Measurements from ENCODE around the gene VSIG8. TPM values are rescaled to one million over a fixed set of nuclear protein-coding genes. Genes with fewer than 3 reads are reported as not detected.
A peak's percentile ranks its signal among the peaks of the same experiment; 100 is the strongest.

The VSIG8 gene
- total RNA-seq, 1 experiment from 2014 or later, result not detected

DNA sequence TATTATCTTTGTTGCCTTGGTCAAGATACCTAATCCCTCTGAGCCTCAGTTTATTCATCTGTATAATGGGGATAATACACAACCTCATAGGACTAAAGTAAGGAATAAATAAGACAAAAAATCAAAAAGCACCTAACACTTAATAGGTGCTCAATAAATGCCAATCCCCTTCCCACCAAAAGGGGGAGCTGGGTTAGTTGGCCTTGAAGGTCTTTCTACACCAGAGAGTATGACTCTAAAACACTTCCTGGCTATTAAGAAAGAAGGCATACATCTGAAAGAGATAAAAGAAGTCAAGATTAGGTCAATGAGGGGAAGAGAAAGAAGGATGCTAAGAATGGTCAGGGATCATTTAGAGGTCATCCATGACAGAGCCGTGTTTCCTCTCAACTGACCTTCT is 11.1 kb downstream of the VSIG8 start:
- Histone ChIP-seq H3K9ac (ENCODE audit: low read length) (no peak overlapping the region), H3K4me1 (ENCODE audit: control insufficient read depth in 1 of 2, insufficient read depth in 2 of 2, low read length in 2 of 2) (peaks cover 14 to 45% of the 10 kb centered on the region in 2 experiments), H3K9me2 (ENCODE audit: insufficient read depth) (no peaks in the 10 kb centered on the region), H2AFZ (ENCODE audit: low read depth, low read length, poor library complexity, severe bottlenecking) (no peak overlapping the region), H3K27me3 (ENCODE audit: insufficient read depth, low read length) (no peaks in the 10 kb centered on the region), H3K27ac (ENCODE audit: low read depth, low read length) (no peak overlapping the region), H3K4me2 (ENCODE audit: low read length) (no peak overlapping the region), H3K9me3 (ENCODE audit: control insufficient read depth in 1 of 2, insufficient read depth in 1 of 2, low read depth in 1 of 2, low read length in 2 of 2) (no peaks in the 10 kb centered on the region), H3K4me3 (replicated peaks in 1 of 2; ENCODE audit: low read depth in 1 of 2, low read length in 2 of 2) (no peak overlapping the region), H3K79me2 (ENCODE audit: insufficient read depth, low read length) (no peaks in the 10 kb centered on the region), H4K20me1 (ENCODE audit: insufficient read depth) (no peaks in the 10 kb centered on the region), H3K36me3 (ENCODE audit: control insufficient read depth in 1 of 2, insufficient read depth in 2 of 2, low read length in 2 of 2) (no peaks in the 10 kb centered on the region)
- ATAC-seq, result no peak
- ChIA-PET POLR2A (no interaction called here), RAD21 (ENCODE audit: low non-redundant PET in 1 of 2, low total read pairs in 2 of 2, uncharacterized antibody in 2 of 2, unreplicated experiment in 2 of 2) (interaction anchor here in 1 of 2 experiments (1.0 kb wide), 1 partner anchor 39 kb away, joined by 4 read pairs; no protein-coding TSS in a partner anchor), CTCF (interaction anchor here (0.6 to 2.3 kb wide), 4 partner anchors 10 to 155 kb away, joined by 3 to 10 read pairs (median 6); no protein-coding TSS in a partner anchor)
- DNase-seq (ENCODE audit: low read depth, low spot score), result no peak
- intact Hi-C loops (cut with micrococcal nuclease), result loop anchor here (5.0 kb wide), 1 partner anchor 54 kb away; no protein-coding TSS in a partner anchor
- no peak for TF ChIP-seq CEBPB (IDR thresholded peaks at IDR 0.05; ENCODE audit: low read depth)
- TF ChIP-seq RAD21 (IDR thresholded peaks at IDR 0.05; ENCODE audit: low read depth), result 0 out of 2 replicates have a peak, but pooled peaks have one; percentile 6
- no TSS peak for BruUV-seq (replicated peaks)

DNA sequence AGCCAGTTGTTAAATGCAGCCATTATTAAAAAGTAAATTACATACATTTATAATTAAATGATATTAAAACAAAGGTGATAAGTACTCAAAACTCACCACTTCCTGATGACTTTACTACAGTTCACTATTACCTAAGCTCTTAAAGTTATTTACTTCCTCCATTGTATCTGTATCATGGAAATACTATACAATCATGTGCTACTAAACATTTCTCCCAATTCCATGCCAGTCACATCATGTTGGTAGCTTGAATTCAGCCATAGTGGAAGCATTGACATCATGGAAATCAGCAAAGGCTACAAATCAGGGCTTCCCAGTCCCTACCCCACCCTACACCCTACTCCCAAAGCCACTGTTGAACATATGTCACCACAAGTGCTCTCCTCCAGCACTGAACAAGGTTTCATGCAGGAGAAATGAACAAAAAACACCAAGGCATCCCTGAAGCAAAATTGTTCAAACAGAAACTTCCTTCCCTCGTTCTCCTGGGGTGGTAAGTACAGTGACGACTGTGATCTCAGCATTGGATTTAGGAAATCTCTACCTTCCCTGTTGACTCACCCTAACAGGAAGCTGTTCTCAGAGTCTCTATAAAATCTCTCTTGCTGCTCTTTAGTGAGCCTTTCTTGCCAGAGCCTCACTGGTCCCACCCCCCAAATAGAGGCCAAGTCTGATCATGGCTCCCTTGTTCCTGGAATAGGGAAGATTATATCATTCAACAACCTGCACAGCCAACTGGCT is 12.7 kb downstream of the VSIG8 start:
- Histone ChIP-seq H4K20me1 (ENCODE audit: insufficient read depth) (no peaks in the 10 kb centered on the region), H3K27ac (ENCODE audit: low read depth, low read length) (no peak overlapping the region), H3K9me3 (ENCODE audit: control insufficient read depth in 1 of 2, insufficient read depth in 1 of 2, low read depth in 1 of 2, low read length in 2 of 2) (no peaks in the 10 kb centered on the region), H3K36me3 (ENCODE audit: control insufficient read depth in 1 of 2, insufficient read depth in 2 of 2, low read length in 2 of 2) (no peaks in the 10 kb centered on the region), H3K9me2 (ENCODE audit: insufficient read depth) (no peaks in the 10 kb centered on the region), H3K4me3 (replicated peaks in 1 of 2; ENCODE audit: low read depth in 1 of 2, low read length in 2 of 2) (no peak overlapping the region), H3K4me1 (ENCODE audit: control insufficient read depth in 1 of 2, insufficient read depth in 2 of 2, low read length in 2 of 2) (peaks cover 6 to 31% of the 10 kb centered on the region in 2 experiments; a peak in 3 of 4 replicates), H3K79me2 (ENCODE audit: insufficient read depth, low read length) (no peaks in the 10 kb centered on the region), H2AFZ (ENCODE audit: low read depth, low read length, poor library complexity, severe bottlenecking) (no peak overlapping the region), H3K9ac (ENCODE audit: low read length) (no peak overlapping the region), H3K4me2 (ENCODE audit: low read length) (no peak overlapping the region; the same call in 1 of the 2 replicates), H3K27me3 (ENCODE audit: insufficient read depth, low read length) (no peaks in the 10 kb centered on the region)
- intact Hi-C loops (cut with micrococcal nuclease), result loop anchor here (5.0 kb wide), 1 partner anchor 52 kb away; no protein-coding TSS in a partner anchor
- ATAC-seq, result no peak
- ChIA-PET RAD21 (ENCODE audit: low non-redundant PET in 1 of 2, low total read pairs in 2 of 2, uncharacterized antibody in 2 of 2, unreplicated experiment in 2 of 2) (no interaction called here), CTCF (interaction anchor here (1.1 to 1.2 kb wide), 2 partner anchors 8 to 41 kb away, joined by 3 to 4 read pairs; no protein-coding TSS in a partner anchor), POLR2A (no interaction called here)
- BruUV-seq (replicated peaks), result no TSS peak
- DNase-seq (ENCODE audit: low read depth, low spot score), result no peak
- no peak for TF ChIP-seq SIN3A (IDR thresholded peaks at IDR 0.05; ENCODE audit: low read depth)
- TF ChIP-seq ZFX (IDR thresholded peaks at IDR 0.05), result no peak
- no peak for TF ChIP-seq POLR2A (IDR thresholded peaks at IDR 0.05; ENCODE audit: borderline replicate concordance, extremely low read depth, insufficient read depth, insufficient read length)
- no peak for TF ChIP-seq ELF1 (IDR thresholded peaks at IDR 0.05; ENCODE audit: borderline replicate concordance, low read depth)
